ENCODE results near the gene CLIP1. TPM values are rescaled to one million over a fixed set of nuclear protein-coding genes. Genes with fewer than 3 reads are reported as not detected.
"Not testable (repeated sequence)": the region's sequence is repeated elsewhere in the genome, so short reads cannot be mapped to it uniquely, and the experiment has no call there.

Gene CLIP1
- total RNA-seq, 1 experiment from 2014 or later, result 16.0 TPM

DNA sequence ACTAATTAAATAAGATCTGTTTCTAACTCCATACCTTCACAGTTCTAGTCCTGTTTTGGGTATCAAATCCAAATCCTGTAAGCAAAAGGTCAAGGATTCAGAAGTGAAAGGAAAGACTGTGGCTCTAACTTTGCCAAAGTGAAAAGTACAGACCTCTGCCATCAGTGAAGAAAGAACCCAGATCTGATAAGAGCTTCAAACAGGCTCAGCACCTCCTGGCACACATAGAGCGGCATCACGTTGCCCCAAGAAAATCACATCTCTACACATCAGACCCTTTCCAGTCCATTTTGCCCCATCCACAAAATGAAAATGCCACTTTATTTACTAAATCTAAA, 23.2 kb downstream of the CLIP1 start:
- no peaks in the 10 kb centered on the region for H3K9me2 ChIP-seq (replicated peaks; ENCODE audit: insufficient read depth, low read length)
- DNase-seq, result no peak
- H3K4me1 ChIP-seq (ENCODE audit: low read length), result peaks cover 26% of the 10 kb centered on the region
- H3K4me3 ChIP-seq (ENCODE audit: low read length), result 0 out of 2 replicates have a peak overlapping the region, but pooled peaks have one; percentile 40
- H3K4me2 ChIP-seq (ENCODE audit: low read depth, low read length, poor library complexity, severe bottlenecking), result peak overlapping the region; percentile 63
- no peaks in the 10 kb centered on the region for H3K79me2 ChIP-seq (ENCODE audit: low read length)
- H3K27ac ChIP-seq (ENCODE audit: low read length), result no peak overlapping the region
- no peaks in the 10 kb centered on the region for H4K20me1 ChIP-seq (ENCODE audit: insufficient read depth, low read depth, low read length)
- H3K36me3 ChIP-seq (ENCODE audit: insufficient read depth, low read length), result no peaks in the 10 kb centered on the region
- H2AFZ ChIP-seq (ENCODE audit: low read length), result peak overlapping the region; percentile 71
- no peaks in the 10 kb centered on the region for H3K9me3 ChIP-seq (ENCODE audit: low read length)
- H3K9ac ChIP-seq (ENCODE audit: low read length), result peak overlapping the region; percentile 17
- no peaks in the 10 kb centered on the region for H3K27me3 ChIP-seq (ENCODE audit: low read length)

DNA sequence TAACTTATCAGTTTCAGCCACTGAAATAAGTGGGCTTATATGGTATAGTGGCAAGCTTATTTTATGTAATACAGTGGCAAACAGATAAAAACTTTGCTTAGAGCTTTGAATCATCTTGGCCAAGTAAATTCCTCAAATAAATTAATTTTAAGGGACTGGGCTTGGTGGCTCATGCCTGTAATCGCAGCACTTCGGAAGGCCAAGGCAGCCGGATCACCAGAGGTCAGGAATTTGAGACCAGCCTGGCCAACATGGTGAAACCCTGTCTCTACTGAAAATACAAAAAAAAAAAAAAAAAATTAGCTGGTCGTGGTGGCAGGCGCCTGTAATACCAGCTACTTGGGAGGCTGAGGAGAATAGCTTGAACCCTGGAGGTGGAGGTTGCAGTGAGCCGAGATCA, 24.5 kb downstream of the CLIP1 start:
- not testable (repeated sequence) for DNase-seq; H2AFZ ChIP-seq (ENCODE audit: low read length); H3K36me3 ChIP-seq (ENCODE audit: insufficient read depth, low read length); H3K9me3 ChIP-seq (ENCODE audit: low read length); H3K9ac ChIP-seq (ENCODE audit: low read length); H3K9me2 ChIP-seq (replicated peaks; ENCODE audit: insufficient read depth, low read length); H3K4me2 ChIP-seq (ENCODE audit: low read depth, low read length, poor library complexity, severe bottlenecking); H3K27ac ChIP-seq (ENCODE audit: low read length); H3K79me2 ChIP-seq (ENCODE audit: low read length); H3K27me3 ChIP-seq (ENCODE audit: low read length); H4K20me1 ChIP-seq (ENCODE audit: insufficient read depth, low read depth, low read length); H3K4me3 ChIP-seq (ENCODE audit: low read length)
- peaks cover 23% of the 10 kb centered on the region for H3K4me1 ChIP-seq (ENCODE audit: low read length)

GRCh38 chr12:122395319-122395718, 27.1 kb downstream of the CLIP1 start:
- Histone ChIP-seq H2AFZ (ENCODE audit: low read length) (no peak overlapping the region), H3K9me2 (replicated peaks; ENCODE audit: insufficient read depth, low read length) (no peaks in the 10 kb centered on the region), H3K9ac (ENCODE audit: low read length) (no peak overlapping the region), H3K9me3 (ENCODE audit: low read length) (no peaks in the 10 kb centered on the region), H3K4me1 (ENCODE audit: low read length) (peaks cover 14% of the 10 kb centered on the region), H3K27me3 (ENCODE audit: low read length) (no peaks in the 10 kb centered on the region), H3K36me3 (ENCODE audit: insufficient read depth, low read length) (no peaks in the 10 kb centered on the region), H4K20me1 (ENCODE audit: insufficient read depth, low read depth, low read length) (no peaks in the 10 kb centered on the region), H3K79me2 (ENCODE audit: low read length) (no peaks in the 10 kb centered on the region), H3K4me3 (ENCODE audit: low read length) (no peak overlapping the region), H3K27ac (ENCODE audit: low read length) (no peak overlapping the region), H3K4me2 (ENCODE audit: low read depth, low read length, poor library complexity, severe bottlenecking) (no peak overlapping the region)
- no peak for DNase-seq

DNA sequence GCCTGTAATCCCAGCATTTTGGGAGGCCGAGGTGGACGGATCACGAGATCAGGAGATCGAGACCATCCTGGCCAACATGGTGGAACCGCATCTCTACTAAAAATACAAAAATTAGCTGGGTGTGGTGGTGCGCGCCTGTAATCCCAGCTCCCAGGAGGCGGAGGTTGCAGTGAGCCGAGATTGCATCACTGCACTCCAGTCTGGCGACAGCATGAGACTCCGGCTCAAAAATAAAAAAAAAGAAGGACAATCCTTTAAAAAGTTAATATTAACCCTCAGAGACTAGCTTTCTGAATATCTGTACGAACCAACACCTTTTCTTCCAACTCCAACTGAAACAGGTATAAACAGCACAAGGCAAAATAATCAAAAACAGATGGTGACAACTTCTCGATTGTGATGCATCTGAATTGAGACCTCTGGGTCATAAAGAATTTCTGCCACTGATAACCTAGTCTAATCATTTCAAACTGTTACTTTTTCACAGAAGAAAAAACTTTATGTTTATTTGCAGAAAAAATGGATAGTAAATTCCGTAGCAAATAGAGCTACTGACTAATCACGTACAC, 27.8 kb downstream of the CLIP1 start:
- DNase-seq, result no peak
- Histone ChIP-seq H3K9me3 (ENCODE audit: low read length) (no peaks in the 10 kb centered on the region), H3K79me2 (ENCODE audit: low read length) (no peaks in the 10 kb centered on the region), H3K9me2 (replicated peaks; ENCODE audit: insufficient read depth, low read length) (no peaks in the 10 kb centered on the region), H3K4me2 (ENCODE audit: low read depth, low read length, poor library complexity, severe bottlenecking) (no peak overlapping the region), H3K4me3 (ENCODE audit: low read length) (no peak overlapping the region), H4K20me1 (ENCODE audit: insufficient read depth, low read depth, low read length) (no peaks in the 10 kb centered on the region), H3K27ac (ENCODE audit: low read length) (no peak overlapping the region), H3K27me3 (ENCODE audit: low read length) (no peaks in the 10 kb centered on the region), H3K36me3 (ENCODE audit: insufficient read depth, low read length) (no peaks in the 10 kb centered on the region), H3K9ac (ENCODE audit: low read length) (no peak overlapping the region), H3K4me1 (ENCODE audit: low read length) (peaks cover 8% of the 10 kb centered on the region), H2AFZ (ENCODE audit: low read length) (no peak overlapping the region)

- no peak for DNase-seq
- no peaks in the 10 kb centered on the region for H3K9me3 ChIP-seq (ENCODE audit: low read length)
- H3K4me1 ChIP-seq (ENCODE audit: low read length), result no peaks in the 10 kb centered on the region; the same call in 1 of the 2 replicates
- no peaks in the 10 kb centered on the region for H3K36me3 ChIP-seq (ENCODE audit: insufficient read depth, low read length)
- no peaks in the 10 kb centered on the region for H3K9me2 ChIP-seq (replicated peaks; ENCODE audit: insufficient read depth, low read length)
- no peak overlapping the region for H3K4me3 ChIP-seq (ENCODE audit: low read length)
- H3K27ac ChIP-seq (ENCODE audit: low read length), result no peak overlapping the region
- no peak overlapping the region for H2AFZ ChIP-seq (ENCODE audit: low read length)
- no peaks in the 10 kb centered on the region for H3K79me2 ChIP-seq (ENCODE audit: low read length)
- no peak overlapping the region for H3K4me2 ChIP-seq (ENCODE audit: low read depth, low read length, poor library complexity, severe bottlenecking)
- no peaks in the 10 kb centered on the region for H3K27me3 ChIP-seq (ENCODE audit: low read length)
- H3K9ac ChIP-seq (ENCODE audit: low read length), result no peak overlapping the region
- no peaks in the 10 kb centered on the region for H4K20me1 ChIP-seq (ENCODE audit: insufficient read depth, low read depth, low read length)
Observed at GRCh38 chr12:122393817-122394216, 28.7 kb downstream of the CLIP1 start.

GRCh38 chr12:122392411-122392810, 30.1 kb downstream of the CLIP1 start:
- Histone ChIP-seq H3K9ac (ENCODE audit: low read length) (no peak overlapping the region), H3K27ac (ENCODE audit: low read length) (no peak overlapping the region), H3K4me3 (ENCODE audit: low read length) (no peak overlapping the region), H3K9me3 (ENCODE audit: low read length) (no peaks in the 10 kb centered on the region), H3K27me3 (ENCODE audit: low read length) (no peaks in the 10 kb centered on the region), H3K79me2 (ENCODE audit: low read length) (no peaks in the 10 kb centered on the region), H2AFZ (ENCODE audit: low read length) (no peak overlapping the region), H3K4me2 (ENCODE audit: low read depth, low read length, poor library complexity, severe bottlenecking) (no peak overlapping the region), H3K9me2 (replicated peaks; ENCODE audit: insufficient read depth, low read length) (no peaks in the 10 kb centered on the region), H3K4me1 (ENCODE audit: low read length) (no peaks in the 10 kb centered on the region), H3K36me3 (ENCODE audit: insufficient read depth, low read length) (no peaks in the 10 kb centered on the region), H4K20me1 (ENCODE audit: insufficient read depth, low read depth, low read length) (no peaks in the 10 kb centered on the region)
- DNase-seq, result no peak

GRCh38 chr12:122389677-122390076, 32.8 kb downstream of the CLIP1 start:
- DNase-seq, result no peak
- Histone ChIP-seq H3K9ac (ENCODE audit: low read length) (no peak overlapping the region), H3K27ac (ENCODE audit: low read length) (no peak overlapping the region), H4K20me1 (ENCODE audit: insufficient read depth, low read depth, low read length) (no peaks in the 10 kb centered on the region), H3K4me2 (ENCODE audit: low read depth, low read length, poor library complexity, severe bottlenecking) (no peak overlapping the region), H3K9me2 (replicated peaks; ENCODE audit: insufficient read depth, low read length) (no peaks in the 10 kb centered on the region), H3K4me3 (ENCODE audit: low read length) (no peak overlapping the region), H2AFZ (ENCODE audit: low read length) (no peak overlapping the region), H3K27me3 (ENCODE audit: low read length) (no peaks in the 10 kb centered on the region), H3K36me3 (ENCODE audit: insufficient read depth, low read length) (no peaks in the 10 kb centered on the region), H3K4me1 (ENCODE audit: low read length) (peaks cover 13% of the 10 kb centered on the region), H3K79me2 (ENCODE audit: low read length) (no peaks in the 10 kb centered on the region), H3K9me3 (ENCODE audit: low read length) (no peaks in the 10 kb centered on the region)

DNA sequence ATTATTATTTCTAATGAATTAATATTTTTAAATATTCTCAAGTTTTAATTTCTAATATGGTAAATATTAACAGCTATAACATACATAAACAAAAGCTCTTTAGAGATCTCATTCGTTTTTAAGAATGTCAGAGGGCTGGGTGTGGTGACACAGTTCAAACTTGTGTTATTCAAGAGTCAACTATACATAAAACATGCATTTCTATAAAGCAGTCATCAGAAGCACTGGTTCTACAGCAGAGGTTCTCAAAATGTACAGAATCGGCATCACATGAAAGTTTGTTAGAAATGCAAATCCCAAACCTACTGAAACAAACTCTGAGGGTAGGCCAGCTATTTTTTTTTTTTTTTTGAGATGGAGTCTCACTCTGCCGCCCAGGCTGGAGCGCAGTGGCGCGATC, 34.6 kb downstream of the CLIP1 start:
- H3K9me3 ChIP-seq (ENCODE audit: low read length), result no peaks in the 10 kb centered on the region
- no peak for DNase-seq
- no peaks in the 10 kb centered on the region for H3K27me3 ChIP-seq (ENCODE audit: low read length)
- peaks cover 27% of the 10 kb centered on the region for H3K4me1 ChIP-seq (ENCODE audit: low read length)
- no peak overlapping the region for H3K27ac ChIP-seq (ENCODE audit: low read length)
- no peaks in the 10 kb centered on the region for H3K36me3 ChIP-seq (ENCODE audit: insufficient read depth, low read length)
- H4K20me1 ChIP-seq (ENCODE audit: insufficient read depth, low read depth, low read length), result no peaks in the 10 kb centered on the region
- H3K4me2 ChIP-seq (ENCODE audit: low read depth, low read length, poor library complexity, severe bottlenecking), result no peak overlapping the region
- H2AFZ ChIP-seq (ENCODE audit: low read length), result no peak overlapping the region
- H3K4me3 ChIP-seq (ENCODE audit: low read length), result no peak overlapping the region
- H3K9ac ChIP-seq (ENCODE audit: low read length), result no peak overlapping the region
- no peaks in the 10 kb centered on the region for H3K9me2 ChIP-seq (replicated peaks; ENCODE audit: insufficient read depth, low read length)
- H3K79me2 ChIP-seq (ENCODE audit: low read length), result no peaks in the 10 kb centered on the region
